ENCODE results near the gene C21orf91.

C21orf91 gene

GRCh38 chr21:17794518-17795145, 24.5 kb downstream of the C21orf91 start:
- H3K4me2 ChIP-seq (ENCODE audit: low read length) = 0 out of 2 replicates have a peak overlapping the region, but pooled peaks have one; percentile 4
- no peaks in the 10 kb centered on the region for H3K9me3 ChIP-seq (ENCODE audit: control insufficient read depth, insufficient read depth, low read length)
- no peaks in the 10 kb centered on the region for H3K9me2 ChIP-seq (replicated peaks; ENCODE audit: control insufficient read depth, low read length)
- no peaks in the 10 kb centered on the region for H3F3A ChIP-seq (ENCODE audit: control insufficient read depth, insufficient read depth)
- H3K27ac ChIP-seq (ENCODE audit: low read depth, low read length) = no peak overlapping the region
- peaks cover 15% of the 10 kb centered on the region for H3K79me2 ChIP-seq (ENCODE audit: control insufficient read depth, low read length)
- peaks cover 6% of the 10 kb centered on the region for H3K4me1 ChIP-seq (ENCODE audit: control insufficient read depth, low read length)
- H3K4me3 ChIP-seq (ENCODE audit: low read length) = no peak overlapping the region
- H4K20me1 ChIP-seq (ENCODE audit: control insufficient read depth, insufficient read depth, low read depth, low read length) = no peaks in the 10 kb centered on the region
- no peaks in the 10 kb centered on the region for H3K27me3 ChIP-seq (ENCODE audit: control insufficient read depth, low read length)
- peaks cover 66% of the 10 kb centered on the region for H3K36me3 ChIP-seq (ENCODE audit: control insufficient read depth, low read length)
- TF ChIP-seq, protein P1, sequence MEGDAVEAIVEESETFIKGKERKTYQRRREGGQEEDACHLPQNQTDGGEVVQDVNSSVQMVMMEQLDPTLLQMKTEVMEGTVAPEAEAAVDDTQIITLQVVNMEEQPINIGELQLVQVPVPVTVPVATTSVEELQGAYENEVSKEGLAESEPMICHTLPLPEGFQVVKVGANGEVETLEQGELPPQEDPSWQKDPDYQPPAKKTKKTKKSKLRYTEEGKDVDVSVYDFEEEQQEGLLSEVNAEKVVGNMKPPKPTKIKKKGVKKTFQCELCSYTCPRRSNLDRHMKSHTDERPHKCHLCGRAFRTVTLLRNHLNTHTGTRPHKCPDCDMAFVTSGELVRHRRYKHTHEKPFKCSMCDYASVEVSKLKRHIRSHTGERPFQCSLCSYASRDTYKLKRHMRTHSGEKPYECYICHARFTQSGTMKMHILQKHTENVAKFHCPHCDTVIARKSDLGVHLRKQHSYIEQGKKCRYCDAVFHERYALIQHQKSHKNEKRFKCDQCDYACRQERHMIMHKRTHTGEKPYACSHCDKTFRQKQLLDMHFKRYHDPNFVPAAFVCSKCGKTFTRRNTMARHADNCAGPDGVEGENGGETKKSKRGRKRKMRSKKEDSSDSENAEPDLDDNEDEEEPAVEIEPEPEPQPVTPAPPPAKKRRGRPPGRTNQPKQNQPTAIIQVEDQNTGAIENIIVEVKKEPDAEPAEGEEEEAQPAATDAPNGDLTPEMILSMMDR (IDR thresholded peaks at IDR 0.05; ENCODE audit: low read depth, low read length, poor library complexity, severe bottlenecking) = no peak
- TF ChIP-seq EZH2phosphoT487 (IDR thresholded peaks at IDR 0.05; ENCODE audit: borderline replicate concordance, low read length) = no peak

DNA sequence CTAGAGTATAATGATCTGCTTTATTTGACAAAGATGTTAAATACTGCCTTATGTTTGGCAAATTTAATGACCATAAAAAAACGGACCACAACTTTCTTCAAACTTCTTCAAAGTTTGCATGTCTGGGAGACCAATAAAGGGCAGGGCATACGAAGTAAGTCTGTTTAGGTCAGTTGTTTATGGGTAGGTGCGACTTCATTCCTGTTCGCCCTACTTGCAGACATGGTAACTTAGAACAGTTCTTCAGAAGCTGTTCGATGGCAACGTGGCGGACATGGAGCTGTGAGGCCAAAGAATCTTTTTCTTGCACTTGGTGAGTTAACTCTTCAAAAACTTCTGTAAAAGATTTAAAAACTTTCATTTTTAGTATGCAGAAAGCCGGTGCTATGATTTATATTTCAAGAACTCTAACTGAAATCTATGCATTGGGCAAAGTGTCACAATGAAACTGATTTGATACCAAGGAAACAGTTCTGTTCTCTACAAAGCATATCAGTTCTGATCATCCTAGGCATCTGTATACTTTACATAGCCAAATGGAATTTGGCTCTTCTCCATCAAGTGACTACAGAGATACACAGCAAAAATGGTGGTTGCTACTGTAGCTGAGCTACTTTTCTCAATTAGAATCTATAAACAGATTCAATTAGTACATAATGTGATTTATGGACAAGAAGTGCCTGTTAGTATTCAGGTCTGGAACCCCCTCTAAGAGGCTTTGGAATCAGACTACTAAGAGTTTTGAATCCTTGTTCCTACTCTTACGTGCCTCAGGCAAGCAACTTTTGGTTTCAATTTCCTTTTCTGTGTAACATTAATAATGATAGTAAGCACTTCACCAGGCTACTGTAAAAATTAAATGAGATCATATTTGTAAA, 25.7 kb downstream of the C21orf91 start:
- no peaks in the 10 kb centered on the region for H3K9me2 ChIP-seq (replicated peaks; ENCODE audit: control insufficient read depth, low read length)
- H3K27ac ChIP-seq (ENCODE audit: low read depth, low read length) = no peak overlapping the region
- no peak overlapping the region for H3K4me2 ChIP-seq (ENCODE audit: low read length)
- no peaks in the 10 kb centered on the region for H3K27me3 ChIP-seq (ENCODE audit: control insufficient read depth, low read length)
- no peaks in the 10 kb centered on the region for H4K20me1 ChIP-seq (ENCODE audit: control insufficient read depth, insufficient read depth, low read depth, low read length)
- H3K79me2 ChIP-seq (ENCODE audit: control insufficient read depth, low read length) = peaks cover 8% of the 10 kb centered on the region; the same call in 1 of the 2 replicates
- H3K4me1 ChIP-seq (ENCODE audit: control insufficient read depth, low read length) = peaks cover 11% of the 10 kb centered on the region
- peaks cover 68% of the 10 kb centered on the region for H3K36me3 ChIP-seq (ENCODE audit: control insufficient read depth, low read length)
- no peaks in the 10 kb centered on the region for H3F3A ChIP-seq (ENCODE audit: control insufficient read depth, insufficient read depth)
- no peak for TF ChIP-seq EZH2phosphoT487 (IDR thresholded peaks at IDR 0.05; ENCODE audit: borderline replicate concordance, low read length)
- TF ChIP-seq, protein P1 (IDR thresholded peaks at IDR 0.05; ENCODE audit: low read depth, low read length, poor library complexity, severe bottlenecking) = no peak
- no peaks in the 10 kb centered on the region for H3K9me3 ChIP-seq (ENCODE audit: control insufficient read depth, insufficient read depth, low read length)
- no peak overlapping the region for H3K4me3 ChIP-seq (ENCODE audit: low read length)

DNA sequence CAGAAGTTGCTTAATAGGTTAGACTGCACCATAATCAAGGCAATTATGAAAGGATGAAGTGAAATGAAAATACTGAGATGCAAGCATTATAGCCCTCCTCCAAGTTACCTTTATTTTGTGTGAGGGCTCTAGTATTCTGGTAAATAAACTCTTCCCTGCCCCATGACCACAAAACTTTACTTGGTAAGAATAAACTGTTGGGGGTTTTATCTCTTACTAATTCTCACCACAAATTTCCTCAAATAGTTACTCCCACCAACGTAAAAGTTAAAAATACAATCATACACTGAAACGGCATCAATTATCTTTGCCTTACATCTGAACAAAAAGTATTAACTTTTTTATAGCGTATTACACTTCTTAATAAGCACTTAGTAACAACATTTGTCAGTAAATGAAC, 29.5 kb downstream of the C21orf91 start:
- no peak overlapping the region for H3K27ac ChIP-seq (ENCODE audit: low read depth, low read length)
- H3K79me2 ChIP-seq (ENCODE audit: control insufficient read depth, low read length) = no peaks in the 10 kb centered on the region
- H3K4me2 ChIP-seq (ENCODE audit: low read length) = peak overlapping the region; percentile 20
- H3K4me1 ChIP-seq (ENCODE audit: control insufficient read depth, low read length) = peaks cover 22% of the 10 kb centered on the region
- H3K9me3 ChIP-seq (ENCODE audit: control insufficient read depth, insufficient read depth, low read length) = peaks cover 10% of the 10 kb centered on the region; the same call in 1 of the 2 replicates
- no peaks in the 10 kb centered on the region for H3K27me3 ChIP-seq (ENCODE audit: control insufficient read depth, low read length)
- no peaks in the 10 kb centered on the region for H3K9me2 ChIP-seq (replicated peaks; ENCODE audit: control insufficient read depth, low read length)
- no peak overlapping the region for H3K4me3 ChIP-seq (ENCODE audit: low read length)
- no peaks in the 10 kb centered on the region for H4K20me1 ChIP-seq (ENCODE audit: control insufficient read depth, insufficient read depth, low read depth, low read length)
- peaks cover 64% of the 10 kb centered on the region for H3K36me3 ChIP-seq (ENCODE audit: control insufficient read depth, low read length)
- peaks cover 1% of the 10 kb centered on the region for H3F3A ChIP-seq (ENCODE audit: control insufficient read depth, insufficient read depth)
- TF ChIP-seq, protein P1 (IDR thresholded peaks at IDR 0.05; ENCODE audit: low read depth, low read length, poor library complexity, severe bottlenecking) = no peak
- no peak for TF ChIP-seq EZH2phosphoT487 (IDR thresholded peaks at IDR 0.05; ENCODE audit: borderline replicate concordance, low read length)

Data from DOHH2 (cell line).